ENCODE data around the gene LARP1.
"Not testable (repeated sequence)": the region's sequence is repeated elsewhere in the genome, so short reads cannot be mapped to it uniquely, and the experiment has no call there.

The LARP1 gene

DNA sequence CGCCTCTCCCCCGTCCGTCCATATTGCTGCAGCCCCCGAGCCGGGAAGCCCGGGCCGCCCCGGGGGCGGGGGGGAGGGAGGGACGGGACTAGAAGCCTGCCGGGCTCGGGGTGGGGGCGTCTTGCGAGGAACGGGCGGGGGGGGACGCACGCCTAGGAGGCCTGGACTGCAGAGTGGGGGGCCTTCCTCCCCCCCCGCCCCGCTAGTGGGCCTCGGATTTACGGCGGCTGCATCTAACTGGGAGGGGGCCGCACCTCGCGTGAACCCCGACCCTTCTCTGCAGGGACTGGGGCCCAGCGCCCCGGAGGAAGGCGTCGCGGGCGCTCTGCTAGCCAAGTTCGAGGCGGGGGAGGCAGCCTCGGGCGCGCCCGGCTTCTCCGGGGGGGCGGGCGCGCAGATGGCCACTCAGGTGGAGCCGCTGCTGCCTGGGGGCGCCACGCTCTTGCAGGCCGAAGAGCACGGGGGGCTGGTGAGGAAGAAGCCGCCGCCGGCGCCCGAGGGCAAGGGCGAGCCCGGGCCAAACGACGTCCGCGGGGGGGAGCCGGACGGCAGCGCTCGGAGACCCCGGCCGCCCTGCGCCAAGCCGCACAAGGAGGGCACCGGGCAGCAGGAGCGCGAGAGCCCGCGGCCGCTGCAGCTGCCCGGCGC lies at the start of gene LARP1:
Gene LARP1, plus strand, starts transcription at position 17 of the 648 bp plus-strand sequence. Its CDS starts 381 bp downstream, at position 398.
- DNase-seq (ENCODE audit: low read depth): no peak

DNA sequence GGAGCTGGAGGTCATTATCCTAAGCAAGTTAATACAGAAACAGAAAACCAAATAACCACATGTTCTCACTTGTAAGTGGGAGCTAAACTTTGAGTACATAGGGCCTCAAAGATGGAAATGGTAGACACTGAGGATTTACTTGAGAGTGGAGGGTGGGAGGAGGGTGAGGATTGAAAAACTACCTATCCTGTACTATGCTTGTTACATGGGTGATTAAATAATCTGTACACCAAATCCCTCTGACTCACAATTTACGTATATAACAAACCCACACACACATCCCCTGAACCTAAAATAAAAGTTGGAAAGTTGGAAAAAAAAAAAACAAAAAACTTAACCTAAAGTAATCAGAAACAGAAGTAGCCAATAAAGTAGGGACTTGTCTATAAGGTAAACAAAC lies 48.8 kb upstream of the LARP1 start:
- DNase-seq (ENCODE audit: low read depth): no peak

DNA sequence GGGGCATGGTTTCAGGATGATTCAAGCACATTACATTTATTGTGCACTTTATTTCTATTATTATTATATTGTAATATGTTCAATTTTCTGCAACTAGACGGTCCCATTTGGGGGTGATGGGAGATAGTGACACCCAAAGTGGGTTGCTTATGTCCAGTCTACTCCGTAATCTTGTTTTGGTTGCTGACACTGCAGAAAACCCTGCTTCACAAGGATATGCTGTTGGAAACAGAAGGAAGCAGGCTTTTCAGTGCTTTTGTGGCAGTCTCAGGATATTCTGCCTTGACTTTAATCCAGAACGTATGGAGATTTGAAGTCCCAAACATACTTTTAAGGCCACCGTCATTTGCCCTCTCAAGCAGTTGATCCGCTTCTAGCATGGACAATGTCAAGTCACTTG lies 47.5 kb upstream of the LARP1 start:
- no peak for DNase-seq (ENCODE audit: low read depth)

DNA sequence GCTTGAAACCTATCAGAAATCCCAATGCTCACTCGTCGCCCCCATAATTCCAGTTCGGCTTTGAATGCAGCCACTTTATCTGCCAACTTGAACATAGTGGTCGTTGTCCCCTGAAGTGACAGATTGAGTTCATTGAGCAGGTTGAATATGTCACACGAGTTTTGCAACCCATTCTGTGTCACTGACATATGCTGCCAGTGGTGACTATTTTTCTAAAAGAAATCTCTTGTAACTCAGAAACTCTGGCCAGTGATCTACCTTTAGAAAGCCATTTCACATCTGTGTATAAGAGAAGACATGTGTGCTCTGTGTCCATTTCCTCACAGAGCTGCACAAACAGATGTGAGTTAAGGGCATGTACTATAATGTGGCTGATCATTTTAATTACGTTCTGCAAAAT lies 47.0 kb upstream of the LARP1 start:
- DNase-seq (ENCODE audit: low read depth): no peak

DNA sequence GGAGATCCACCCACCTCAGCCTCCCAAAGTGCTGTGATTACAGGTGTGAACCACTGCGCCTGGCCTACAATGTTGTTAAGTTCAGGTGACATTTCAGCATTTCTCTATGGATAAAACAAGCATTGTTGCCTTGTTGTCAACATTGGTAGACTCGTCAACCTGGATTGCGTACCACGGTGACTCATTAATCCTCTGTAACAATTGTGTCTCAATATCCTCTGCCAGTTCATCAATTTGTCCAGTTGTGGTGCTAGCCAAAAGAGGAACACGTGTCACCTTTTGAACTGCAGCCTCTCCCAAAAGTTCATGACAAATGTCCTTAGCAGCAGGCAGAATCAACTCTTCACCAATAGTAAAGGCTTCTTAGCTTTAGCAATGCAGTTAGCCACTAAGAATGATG lies 46.3 kb upstream of the LARP1 start:
- no peak for DNase-seq (ENCODE audit: low read depth)

DNA sequence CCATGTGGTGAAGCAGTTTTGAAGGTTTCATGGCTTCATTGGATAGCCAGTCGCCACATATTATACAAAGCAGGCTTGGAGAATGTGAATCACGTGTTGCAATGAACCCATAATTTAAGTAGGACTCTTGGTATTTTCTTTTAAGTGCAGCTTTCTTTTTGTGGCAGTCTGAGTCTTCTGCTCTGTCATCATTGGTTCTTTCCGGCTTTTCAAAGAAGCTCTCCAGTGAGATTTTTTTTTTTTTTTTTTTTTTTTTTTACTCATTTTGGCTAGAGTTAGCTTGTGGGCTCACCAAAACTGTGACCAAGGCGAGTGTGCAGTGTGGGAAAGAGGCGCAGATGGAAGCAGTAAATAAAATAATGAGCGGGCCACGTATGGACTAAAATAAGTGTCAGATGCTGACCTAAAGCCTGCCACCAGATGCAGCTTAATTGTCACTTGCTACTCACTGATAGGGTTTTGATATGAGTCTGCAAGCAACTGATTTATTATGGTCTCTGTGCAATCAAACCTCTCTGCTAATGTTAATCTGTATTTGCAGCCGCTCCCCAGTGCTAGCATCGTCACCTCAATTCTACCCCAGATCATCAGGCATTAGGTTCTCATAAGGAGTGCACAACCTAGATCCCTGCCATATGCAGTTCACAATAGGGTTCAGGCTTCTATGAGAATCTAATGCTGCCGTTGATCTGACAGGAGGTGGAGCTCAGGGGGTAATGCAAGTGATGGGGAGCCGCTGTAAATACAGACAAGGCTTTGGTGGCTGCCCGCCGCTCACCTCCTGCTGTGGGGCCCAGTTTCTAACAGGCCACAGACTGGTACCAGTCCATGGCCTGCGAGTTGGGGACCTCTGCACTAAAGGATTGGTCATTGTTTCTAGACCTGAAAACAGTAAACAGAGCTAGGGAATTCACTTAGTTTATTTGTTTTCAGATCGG lies 45.5 kb upstream of the LARP1 start:
- no peak for DNase-seq (ENCODE audit: low read depth)

DNA sequence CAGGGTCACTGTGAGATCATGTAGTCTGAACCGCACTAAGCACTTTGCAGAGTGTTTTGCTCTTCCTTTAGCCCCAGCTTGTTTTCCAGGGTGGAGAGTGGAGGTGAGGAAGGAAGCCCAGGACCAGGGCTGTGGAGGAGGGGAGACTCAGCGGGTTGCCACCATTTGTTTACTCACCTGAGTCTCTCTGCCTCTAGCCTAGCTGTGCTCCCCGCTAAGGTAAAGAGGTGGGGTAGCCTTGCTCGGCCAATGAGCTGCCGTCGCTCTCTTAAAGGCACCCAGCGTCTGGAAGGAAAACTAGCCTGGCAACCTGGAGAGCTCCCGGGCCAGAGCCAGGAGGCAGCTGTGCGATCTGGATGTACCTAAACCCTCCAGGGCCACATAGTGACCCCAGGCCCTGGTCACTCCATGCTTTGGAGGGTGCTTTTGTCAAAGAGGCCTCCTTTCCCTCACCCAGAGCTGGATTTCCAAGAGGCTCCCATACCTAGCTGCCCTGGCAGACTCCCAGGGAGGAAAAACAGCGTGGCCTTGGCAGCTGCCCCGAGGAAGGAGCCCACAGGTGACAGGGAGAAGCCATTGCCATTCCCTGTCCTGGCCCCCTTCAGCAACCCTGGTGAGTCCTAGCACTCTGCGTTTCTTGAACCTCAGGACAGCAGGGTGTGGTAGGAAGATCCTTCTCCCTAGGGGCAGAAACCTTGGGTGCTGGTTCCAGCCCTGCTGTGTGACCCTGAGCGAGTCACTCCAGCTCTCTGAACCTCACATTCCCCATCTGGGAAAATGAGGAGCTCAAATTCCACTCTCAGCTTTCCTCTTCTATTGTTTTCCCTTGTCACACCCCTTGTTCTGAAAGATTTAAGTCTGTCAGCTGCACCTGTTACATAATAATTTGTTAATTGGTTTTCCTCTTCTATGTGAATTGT lies 42.4 kb upstream of the LARP1 start:
- no peak for DNase-seq (ENCODE audit: low read depth)

DNA sequence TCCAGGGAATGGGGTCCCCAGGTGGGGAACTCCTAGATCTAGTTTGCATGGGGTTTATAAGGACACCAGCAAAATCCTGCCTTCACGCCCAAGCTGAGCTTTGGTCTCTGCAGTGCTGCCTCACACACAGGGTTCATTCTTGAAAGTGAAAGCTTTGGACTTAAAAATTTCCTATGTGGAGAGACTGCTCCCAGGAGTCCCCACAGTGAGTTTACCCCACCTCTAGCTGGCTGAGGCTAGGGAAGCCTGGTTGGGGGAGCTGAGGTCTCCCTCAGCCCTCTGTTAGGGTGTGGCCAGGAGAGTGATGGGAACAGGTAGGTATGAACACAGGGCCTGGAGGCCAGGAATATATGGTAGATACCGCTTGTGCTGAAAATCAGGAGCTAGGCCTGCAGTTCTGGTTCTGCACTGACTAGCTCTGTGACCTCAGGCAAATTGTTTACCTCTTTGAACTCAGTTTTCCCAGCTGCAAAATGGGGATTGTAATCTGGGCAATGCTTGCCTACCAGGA lies 41.5 kb upstream of the LARP1 start:
- no peak for DNase-seq (ENCODE audit: low read depth)

DNA sequence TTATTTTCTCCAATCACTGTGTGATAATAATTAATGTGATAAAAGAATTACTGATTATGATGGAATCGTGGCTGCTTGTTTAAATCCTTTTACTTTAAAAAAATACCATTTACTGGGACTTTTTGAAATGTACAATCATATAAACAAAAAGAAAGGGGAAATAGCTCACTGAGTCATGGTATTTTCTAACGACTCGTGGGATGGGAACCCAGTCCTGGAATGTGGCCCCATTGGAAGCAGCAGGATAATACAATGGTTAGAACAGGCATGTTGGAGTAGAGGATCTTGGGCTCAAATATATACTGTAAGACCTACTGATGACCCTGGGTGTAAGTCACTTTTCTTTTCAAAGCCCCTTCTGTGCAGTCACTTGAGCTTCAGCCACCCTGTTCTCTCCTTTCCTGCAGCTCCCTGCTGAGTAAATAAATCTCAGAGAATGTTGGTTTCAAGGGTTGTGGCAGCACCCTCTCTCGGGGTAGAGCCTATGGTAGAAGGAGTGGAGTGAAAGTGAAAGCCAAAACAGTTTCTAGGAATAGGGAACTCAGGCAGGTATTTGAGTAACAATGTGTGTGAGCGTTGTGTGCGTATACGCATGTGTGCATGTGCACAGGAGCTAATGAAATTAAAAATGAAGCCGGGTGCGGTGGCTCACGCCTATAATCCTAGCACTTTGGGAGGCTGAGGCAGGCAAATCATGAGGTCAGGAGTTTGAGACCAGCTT lies 40.8 kb upstream of the LARP1 start:
- DNase-seq (ENCODE audit: low read depth): no peak

DNA sequence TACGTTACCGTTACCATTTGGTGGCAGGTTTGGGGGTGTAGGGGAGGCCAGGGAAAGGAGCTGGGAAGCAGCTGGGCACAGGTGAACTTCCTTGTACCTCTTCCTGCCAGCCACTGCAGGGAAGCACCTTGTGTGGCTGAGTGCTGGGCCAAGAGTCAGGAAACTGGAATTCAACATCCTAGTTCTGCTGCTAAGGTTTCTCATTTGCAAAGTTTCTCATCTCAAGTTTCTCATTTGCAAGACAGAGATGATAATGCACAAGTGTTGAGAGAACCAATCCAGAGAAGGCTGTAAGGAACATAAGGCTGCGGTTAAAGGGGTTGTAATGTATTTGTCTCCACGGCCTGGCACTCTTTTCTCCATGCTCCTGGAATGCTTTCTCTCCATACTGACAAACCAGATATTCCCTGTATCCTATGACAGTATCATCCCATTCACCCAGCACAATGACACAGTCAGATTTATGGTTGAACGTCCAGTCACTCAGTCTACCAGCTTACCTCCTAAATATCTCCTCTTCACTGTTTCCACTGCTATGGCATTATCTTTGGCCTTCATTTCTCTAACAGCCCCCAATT lies 33.6 kb upstream of the LARP1 start:
- no peak for DNase-seq (ENCODE audit: low read depth)

DNA sequence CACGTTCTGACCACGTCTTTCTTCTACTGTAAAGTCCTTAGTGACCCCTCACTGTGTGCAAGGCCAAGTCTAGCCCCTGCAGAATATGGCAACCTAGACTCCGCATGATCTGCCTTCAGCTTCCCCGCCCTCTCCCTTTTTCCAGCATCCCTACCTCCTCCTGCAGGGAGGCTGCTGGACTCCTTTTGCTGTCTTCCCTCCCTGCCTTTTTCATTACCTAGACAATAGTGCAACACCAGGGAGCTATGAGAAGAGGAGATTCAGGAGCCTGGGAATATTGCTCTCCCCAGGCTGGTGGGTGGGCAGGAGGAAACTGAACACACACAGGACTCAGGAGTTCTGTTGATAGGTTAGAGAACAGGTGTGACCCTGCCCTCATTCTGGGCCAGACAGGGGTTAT lies 33.1 kb upstream of the LARP1 start:
- no peak for DNase-seq (ENCODE audit: low read depth)

DNA sequence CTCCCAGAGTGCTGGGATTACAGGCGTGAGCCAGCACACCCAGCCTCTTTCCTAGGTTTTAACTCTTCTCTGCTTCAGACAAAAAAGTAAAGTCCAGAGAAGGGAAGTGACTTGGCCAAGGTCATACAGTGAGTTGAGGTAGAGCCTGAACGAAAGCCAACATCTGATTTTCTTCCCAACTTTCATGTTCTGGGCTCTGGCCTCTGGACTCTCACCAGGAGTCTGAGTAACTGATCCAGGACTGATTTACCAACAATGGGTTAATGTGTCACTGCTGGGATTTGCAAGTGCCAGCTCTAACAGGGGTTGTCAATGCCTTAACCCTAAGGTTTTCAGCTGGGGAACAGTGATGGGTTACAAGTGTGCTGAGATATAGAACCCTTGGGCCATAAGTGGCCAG lies 32.2 kb upstream of the LARP1 start:
- no peak for DNase-seq (ENCODE audit: low read depth)

DNA sequence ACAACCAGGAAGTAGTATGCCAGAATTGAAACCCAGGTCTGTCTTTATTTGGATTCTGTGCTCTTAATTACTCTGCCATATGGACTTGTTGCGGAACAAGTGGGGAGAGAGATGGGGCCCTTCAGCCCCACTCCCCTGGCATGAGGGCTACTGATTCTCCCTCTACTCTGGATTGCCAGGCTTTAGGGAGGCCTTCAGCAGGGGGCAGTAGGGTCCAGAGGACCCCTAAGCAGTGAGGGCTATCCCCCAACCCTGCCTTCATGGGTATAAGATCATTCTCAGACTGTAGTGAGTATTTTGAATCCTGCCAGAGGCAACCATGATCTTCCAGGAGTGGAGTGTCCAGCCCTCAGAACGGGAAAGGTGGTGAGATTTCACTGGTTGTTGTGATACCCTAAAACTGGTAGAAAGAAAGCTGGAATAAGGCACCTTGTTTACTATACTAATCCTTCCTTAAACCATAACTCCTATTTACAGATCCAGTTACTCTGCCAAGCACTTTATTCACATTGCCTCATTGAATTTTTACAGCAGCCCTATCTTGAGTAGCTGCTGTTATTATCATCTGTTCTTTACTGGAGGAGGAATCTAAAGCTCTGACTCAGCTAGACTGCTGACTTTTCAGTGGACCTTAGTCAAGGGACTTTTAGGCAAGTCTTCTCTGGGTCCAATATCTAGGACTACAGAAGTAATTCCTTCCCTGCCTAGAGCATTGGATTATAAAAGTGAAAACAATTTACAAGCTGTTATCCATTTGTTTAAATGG lies 31.3 kb upstream of the LARP1 start:
- DNase-seq (ENCODE audit: low read depth): no peak

DNA sequence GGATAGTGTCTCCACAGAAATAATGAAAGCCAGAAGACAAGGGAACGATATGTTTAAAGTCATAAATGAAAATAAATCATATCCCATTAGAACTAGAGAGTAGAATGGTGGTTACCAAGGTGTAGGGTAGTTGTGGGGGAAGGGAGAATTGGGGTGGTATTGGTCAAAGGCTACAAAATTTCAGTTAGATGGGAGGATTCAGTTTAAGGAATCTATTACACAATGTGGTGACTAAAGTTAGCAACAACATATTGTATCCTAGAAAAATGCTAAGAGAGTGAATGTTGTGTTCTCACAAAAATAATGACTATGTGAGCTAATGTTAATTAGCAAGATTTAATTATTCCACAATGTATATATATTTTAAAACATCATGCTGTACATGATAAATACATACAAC lies 27.8 kb upstream of the LARP1 start:
- DNase-seq (ENCODE audit: low read depth): no peak

DNA sequence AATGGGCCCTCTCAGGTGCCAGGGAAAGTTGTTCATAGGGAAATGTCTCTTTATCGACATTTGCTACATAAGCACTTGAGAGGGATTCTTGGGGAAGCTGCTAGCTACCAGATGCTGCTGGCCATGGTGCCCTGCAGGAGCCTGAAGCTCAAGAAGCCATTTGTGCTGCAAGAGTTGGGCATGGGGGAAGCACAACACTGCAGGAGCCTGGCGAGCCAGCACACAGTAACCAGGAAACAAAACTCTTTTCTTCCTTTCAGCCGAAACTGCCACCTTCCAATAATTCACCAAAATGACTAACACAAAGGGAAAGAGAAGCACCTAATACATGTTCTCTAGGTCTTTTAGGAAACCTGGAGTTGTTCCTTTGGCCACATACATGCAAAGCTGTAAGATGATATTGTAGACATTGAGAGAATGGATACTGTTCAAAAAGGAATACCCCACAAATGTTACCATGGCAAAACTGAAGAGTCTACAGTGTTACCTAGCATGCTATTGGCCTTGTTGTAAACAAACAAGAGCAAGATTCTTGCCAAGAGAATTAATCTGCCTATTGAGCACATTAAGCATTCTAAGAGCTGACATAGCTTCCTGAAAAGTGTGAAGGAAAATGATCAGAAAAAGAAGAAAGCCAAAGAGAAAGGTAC lies 26.1 kb upstream of the LARP1 start:
- DNase-seq (ENCODE audit: low read depth): no peak

DNA sequence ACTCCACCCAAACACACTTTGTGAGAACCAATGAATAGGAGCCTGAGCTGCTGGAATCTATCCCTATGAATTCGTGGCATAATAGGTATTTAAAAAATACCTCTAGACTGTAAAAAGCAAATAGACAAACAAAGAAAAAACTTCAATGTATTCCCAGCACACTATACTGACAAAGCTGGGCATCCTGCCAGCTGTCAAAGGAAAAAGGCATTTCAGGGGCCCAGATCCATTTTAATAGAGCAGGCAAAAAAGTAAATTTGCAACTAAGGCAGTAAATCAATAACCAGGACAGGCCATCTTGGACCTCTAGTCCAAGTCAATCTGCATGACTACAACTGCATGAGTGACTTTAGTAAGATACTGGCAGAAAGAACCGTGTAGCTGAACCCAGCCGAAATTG lies 25.6 kb upstream of the LARP1 start:
- DNase-seq (ENCODE audit: low read depth): no peak

DNA sequence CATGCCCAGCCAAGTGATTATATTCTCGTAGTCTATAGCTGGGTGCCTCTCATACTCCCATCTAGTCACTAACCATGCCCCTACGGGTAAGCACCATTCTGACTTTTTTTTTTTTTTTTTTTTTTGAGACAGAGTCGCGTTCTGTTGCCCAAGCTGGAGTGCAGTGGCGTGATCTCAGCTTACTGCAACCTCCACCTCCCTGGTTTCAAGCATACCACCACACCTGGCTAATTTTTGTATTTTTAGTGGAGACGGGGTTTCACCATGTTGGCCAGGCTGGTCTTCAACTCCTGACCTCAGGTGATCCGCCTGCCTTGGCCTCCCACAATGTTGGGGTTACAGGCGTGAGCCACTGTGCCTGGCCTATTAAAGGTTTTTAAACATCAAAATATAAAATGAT lies 24.4 kb upstream of the LARP1 start:
- not testable (repeated sequence) for DNase-seq (ENCODE audit: low read depth)

DNA sequence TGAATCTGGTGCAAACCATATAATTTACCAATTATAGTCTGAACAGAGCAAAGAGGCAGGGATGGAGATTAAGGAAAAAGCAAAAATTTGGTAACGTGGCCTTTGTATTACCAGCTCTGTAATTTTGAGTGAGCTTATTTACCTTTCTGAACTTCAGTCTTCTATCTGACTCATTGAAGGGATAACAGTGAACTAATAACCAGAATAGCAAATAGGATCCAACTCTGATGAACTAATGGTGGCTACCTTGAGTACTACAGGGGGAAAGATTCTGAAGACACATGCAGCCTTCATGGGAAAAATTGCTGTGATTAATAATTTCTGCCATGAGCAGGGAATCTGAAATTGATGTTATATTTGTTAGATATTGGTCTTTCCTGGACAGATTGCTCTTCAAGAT lies 23.0 kb upstream of the LARP1 start:
- DNase-seq (ENCODE audit: low read depth): no peak

DNA sequence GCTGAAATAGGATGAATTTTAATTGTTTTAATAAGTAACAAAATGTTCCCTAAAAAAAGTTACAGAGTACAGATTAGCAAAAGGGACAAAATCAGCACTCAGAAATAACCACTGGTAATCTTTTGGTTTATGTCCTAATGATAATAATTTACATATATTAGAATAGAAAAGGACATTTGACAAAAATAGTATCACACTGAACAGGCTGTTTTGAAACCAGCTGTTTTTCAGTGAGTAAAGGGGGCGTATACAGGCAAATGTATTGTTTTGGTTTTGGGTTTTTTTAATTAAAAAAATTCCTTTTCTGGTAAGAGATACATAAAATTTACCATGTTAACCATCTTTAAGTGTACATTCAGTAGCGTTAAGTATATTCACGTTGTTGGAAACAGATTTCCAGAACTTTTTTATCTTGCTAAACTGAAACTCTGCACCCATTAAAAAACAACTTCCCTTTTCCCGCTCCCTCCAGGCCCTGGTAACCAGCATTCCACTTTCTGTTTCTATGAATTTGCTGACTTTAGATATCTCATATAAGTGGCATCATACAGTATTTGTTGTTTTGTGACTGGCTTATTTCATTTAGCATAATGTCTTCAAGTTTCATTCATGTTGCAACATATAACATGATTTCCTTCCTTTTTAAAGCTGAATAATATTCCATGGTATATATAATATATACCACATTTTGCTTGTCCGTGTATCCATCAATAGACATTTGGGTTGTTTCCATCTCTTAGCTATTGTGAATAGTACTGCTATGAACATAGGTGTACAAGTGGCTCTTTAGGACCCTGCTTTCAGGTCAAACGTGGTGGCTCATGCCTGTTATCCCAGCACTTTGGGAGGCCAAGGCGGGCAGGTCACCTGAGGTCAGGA lies 20.6 kb upstream of the LARP1 start:
- DNase-seq (ENCODE audit: low read depth): no peak
